Sigmoid colon (tissue), 7 donors: ENCODE results near the gene PRDM16. TPM values are rescaled to one million over a fixed set of nuclear protein-coding genes. Genes with fewer than 3 reads are reported as not detected.

Experiments used
- DNase-seq: peaks from one replicate; pipeline ENCODE4 v3.0.0-alpha.2; 2019
- H3K27ac ChIP-seq, 4 donors: fragments of 200-600 bp; sonication (generic); one replicate each; pipeline ENCODE4 v1.5.1; 2016 to 2019; ENCODE audit warnings: mild to moderate bottlenecking in 1 of 4
- H3K27me3 ChIP-seq, 3 donors: fragments of 200-600 bp; sonication (generic); one replicate each; pipeline ENCODE4 v1.5.1; 2019; ENCODE audit warnings: mild to moderate bottlenecking in 1 of 3
- H3K36me3 ChIP-seq, 4 donors: fragments of 200-600 bp; sonication (generic); one replicate each; pipeline ENCODE4 v1.5.1; 2016 to 2019
- H3K4me1 ChIP-seq, 4 donors: fragments of 200-600 bp; sonication (generic); one replicate each; pipeline ENCODE4 v1.5.1; 2017 to 2019
- H3K4me3 ChIP-seq, 4 donors: fragments of 200-600 bp; sonication (generic); one replicate each; pipeline ENCODE4 v1.5.1; 2017 to 2019; ENCODE audit warnings: mild to moderate bottlenecking in 2 of 4, moderate library complexity in 1 of 4
- H3K9me3 ChIP-seq, 4 donors: fragments of 200-600 bp in 3 of 4; sonication (generic) in 3 of 4; one replicate each; pipeline versions ENCODE4 v1.5.1 to v1.6.1; 2013 to 2019
- CTCF ChIP-seq, 4 experiments: fragments of 450-650 bp in 3 of 4; fragments of 200-600 bp in 1 of 4; IDR thresholded peaks; one replicate each; pipeline ENCODE4 v1.5.1; 2016 to 2019; ENCODE audit warnings: antibody characterized with exemption in 4 of 4, mild to moderate bottlenecking in 3 of 4, moderate library complexity in 2 of 4
- EP300 ChIP-seq, 4 donors: sonication (generic); formaldehyde crosslinking; IDR thresholded peaks; one replicate each; pipeline ENCODE4 v1.6.1; 2017; ENCODE audit warnings: antibody characterized with exemption in 4 of 4
- POLR2A ChIP-seq, 2 donors: fragments of 450-650 bp; IDR thresholded peaks; one replicate each; pipeline ENCODE4 v1.6.1; 2016; ENCODE audit warnings: antibody characterized with exemption in 2 of 2, mild to moderate bottlenecking in 2 of 2, moderate library complexity in 2 of 2
- POLR2AphosphoS5 ChIP-seq, 4 donors: sonication (generic); formaldehyde crosslinking; IDR thresholded peaks; one replicate each; pipeline ENCODE4 v1.6.1; 2017; ENCODE audit warnings: antibody characterized with exemption in 4 of 4
- WGBS, 2 donors: extraction: QIAGEN DNeasy Blood & Tissue Kit; methylation state at CpG; one replicate each; pipeline ENCODE4 v1.1.7; 2013; 5-methylcytosine and 5-hydroxymethylcytosine counted together
- intact Hi-C: fragments of 100-400 bp; cut with DNase I; formaldehyde crosslinking; loops from one replicate; pipeline ENCODE4 v1.15.1; 2023
- polyA plus RNA-seq, 3 donors: library from polyadenylated mRNA; stranded (reverse); fragments of 200-250 nt; gene quantifications; one replicate each; pipeline ENCODE4 v1.2.3, GENCODE V29; 2013
- total RNA-seq, 4 donors: library from RNA; depleted of rRNA; stranded (reverse); fragments of >200 nt; gene quantifications; one replicate each; pipeline ENCODE4 v1.1.0, GENCODE V29; 2016
- donor health status: healthy with polysubstance abuse.
- donor health status: Bipolar disorder and iron deficiency.
- donor health status: healthy.

PRDM16 gene
- total and polyA plus RNA-seq, 7 donors: under 0.01 to 1.7 (median 0.49) TPM

DNA sequence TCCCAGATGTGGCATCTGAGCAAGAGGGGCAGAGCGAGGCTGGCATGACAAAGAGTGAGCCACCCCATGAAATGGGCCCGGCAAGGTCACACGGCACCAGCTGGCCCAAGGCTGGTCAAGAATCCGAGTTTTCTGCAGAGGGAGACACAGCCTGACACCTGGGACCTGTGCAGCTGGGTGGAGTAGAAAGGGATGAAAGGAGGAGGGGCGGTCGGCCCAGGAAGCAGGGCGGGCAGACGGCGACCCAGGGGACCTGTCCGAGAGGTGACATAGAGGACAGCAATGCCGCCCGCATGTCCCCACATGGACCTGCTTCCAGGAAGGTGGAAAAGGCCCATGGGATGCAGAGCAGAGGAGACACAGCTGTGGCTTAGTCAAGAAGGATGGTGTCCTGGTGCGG, 137.7 kb downstream of the PRDM16 start:
- peaks cover 0 to 6% (median 0%) of the 10 kb centered on the region in 4 donors for H3K4me1 ChIP-seq
- intact Hi-C loops: no loop called here
- no peak overlapping the region for H3K4me3 ChIP-seq
- no peak for DNase-seq
- no peak overlapping the region for H3K27ac ChIP-seq
- H3K27me3 ChIP-seq: no peaks in the 10 kb centered on the region
- WGBS, 2 donors: 69 to 88% methylated on average over 13 of the region's 13 CpGs
- H3K9me3 ChIP-seq: no peaks in the 10 kb centered on the region
- H3K36me3 ChIP-seq: no peaks in the 10 kb centered on the region
- no peak for TF ChIP-seq CTCF (IDR thresholded peaks at IDR 0.05)
- TF ChIP-seq POLR2A (IDR thresholded peaks at IDR 0.05): no peak
- no peak for TF ChIP-seq POLR2AphosphoS5 (IDR thresholded peaks at IDR 0.05)
- TF ChIP-seq EP300 (IDR thresholded peaks at IDR 0.05): no peak

- H3K4me3 ChIP-seq: no peak overlapping the region
- 23 to 54% methylated on average over 26 of the region's 26 CpGs for WGBS, 2 donors
- no peaks in the 10 kb centered on the region for H3K9me3 ChIP-seq
- no peaks in the 10 kb centered on the region for H3K27me3 ChIP-seq
- TF ChIP-seq CTCF (IDR thresholded peaks at IDR 0.05) (no peak), POLR2AphosphoS5 (IDR thresholded peaks at IDR 0.05) (no peak)
- no peak for DNase-seq
- H3K36me3 ChIP-seq: no peaks in the 10 kb centered on the region
- H3K4me1 ChIP-seq: peaks cover 0 to 6% (median 0%) of the 10 kb centered on the region in 4 donors
- H3K27ac ChIP-seq: no peak overlapping the region
- intact Hi-C loops: no loop called here
Measured at GRCh38 chr1:3207217-3207848, 138.3 kb downstream of the PRDM16 start.

- Histone ChIP-seq H3K4me3 (no peak overlapping the region), H3K27ac (no peak overlapping the region), H3K36me3 (no peaks in the 10 kb centered on the region), H3K4me1 (peaks cover 0 to 6% (median 0%) of the 10 kb centered on the region in 4 donors), H3K27me3 (peaks cover 0 to 8% (median 6%) of the 10 kb centered on the region in 3 donors), H3K9me3 (no peaks in the 10 kb centered on the region)
- no peak for DNase-seq
- 78 to 81% methylated on average over 3 of the region's 3 CpGs for WGBS, 2 donors
- no peak for TF ChIP-seq POLR2A (IDR thresholded peaks at IDR 0.05)
- TF ChIP-seq CTCF (IDR thresholded peaks at IDR 0.05): no peak
- intact Hi-C loops: no loop called here
Measured at GRCh38 chr1:3208819-3209200, 139.8 kb downstream of the PRDM16 start.

GRCh38 chr1:3209201-3209600, 140.2 kb downstream of the PRDM16 start:
- Histone ChIP-seq H3K4me1 (peaks cover 0 to 6% (median 0%) of the 10 kb centered on the region in 4 donors), H3K27ac (no peak overlapping the region), H3K9me3 (no peaks in the 10 kb centered on the region), H3K36me3 (no peaks in the 10 kb centered on the region), H3K4me3 (no peak overlapping the region), H3K27me3 (peaks cover 0 to 11% (median 7%) of the 10 kb centered on the region in 3 donors)
- no peak for DNase-seq
- intact Hi-C loops: no loop called here
- WGBS, 2 donors: 94 to 95% methylated on average over 19 of the region's 19 CpGs
- no peak for TF ChIP-seq CTCF (IDR thresholded peaks at IDR 0.05)
- TF ChIP-seq POLR2AphosphoS5 (IDR thresholded peaks at IDR 0.05): no peak
- no peak for TF ChIP-seq POLR2A (IDR thresholded peaks at IDR 0.05)
- TF ChIP-seq EP300 (IDR thresholded peaks at IDR 0.05): no peak
